ENCODE measurements around the gene AMER2. TPM values are rescaled to one million over a fixed set of nuclear protein-coding genes. Genes with fewer than 3 reads are reported as not detected.

Gene AMER2
- total and polyA plus RNA-seq, 2 donors, result under 0.01 to 0.05 TPM

GRCh38 chr13:25204863-25205262 lies 32.8 kb upstream of the AMER2 start:
- Histone ChIP-seq H3K4me3 (ENCODE audit: low read length in 2 of 2) (no peak overlapping the region), H3K27me3 (ENCODE audit: control insufficient read depth in 2 of 2, insufficient read depth in 1 of 2, low read length in 1 of 2) (peaks cover 0 to 3% of the 10 kb centered on the region in 2 donors), H3K9me3 (ENCODE audit: control insufficient read depth in 2 of 2, insufficient read depth in 1 of 2, low read length in 1 of 2) (no peaks in the 10 kb centered on the region), H3K4me1 (ENCODE audit: control insufficient read depth in 2 of 2, insufficient read depth in 2 of 2, low read length in 2 of 2) (no peaks in the 10 kb centered on the region), H3K36me3 (ENCODE audit: control insufficient read depth in 2 of 2, insufficient read depth in 2 of 2, low read length in 1 of 2) (no peaks in the 10 kb centered on the region), H3K27ac (ENCODE audit: low read depth in 1 of 2, low read length in 1 of 2) (no peak overlapping the region)
- 94% methylated on average over 4 of the region's 4 CpGs for WGBS
- DNase-seq (ENCODE audit: low read depth in 6 of 9, low spot score in 9 of 9), result peak in 4 of 9 donors; percentile 15 to 54 (median 34)

GRCh38 chr13:25203127-25203740 lies 31.1 kb upstream of the AMER2 start:
- no peak for DNase-seq (ENCODE audit: low read depth in 6 of 9, low spot score in 9 of 9)
- Histone ChIP-seq H3K4me1 (ENCODE audit: control insufficient read depth in 2 of 2, insufficient read depth in 2 of 2, low read length in 2 of 2) (no peaks in the 10 kb centered on the region), H3K4me3 (ENCODE audit: low read length in 2 of 2) (no peak overlapping the region), H3K27me3 (ENCODE audit: control insufficient read depth in 2 of 2, insufficient read depth in 1 of 2, low read length in 1 of 2) (peaks cover 0 to 3% of the 10 kb centered on the region in 2 donors), H3K27ac (ENCODE audit: low read depth in 1 of 2, low read length in 1 of 2) (no peak overlapping the region), H3K36me3 (ENCODE audit: control insufficient read depth in 2 of 2, insufficient read depth in 2 of 2, low read length in 1 of 2) (no peaks in the 10 kb centered on the region), H3K9me3 (ENCODE audit: control insufficient read depth in 2 of 2, insufficient read depth in 1 of 2, low read length in 1 of 2) (no peaks in the 10 kb centered on the region)
- WGBS, result 53% methylated on average over 17 of the region's 17 CpGs

GRCh38 chr13:25200783-25201182 lies 28.7 kb upstream of the AMER2 start:
- Histone ChIP-seq H3K4me3 (ENCODE audit: low read length in 2 of 2) (no peak overlapping the region), H3K36me3 (ENCODE audit: control insufficient read depth in 2 of 2, insufficient read depth in 2 of 2, low read length in 1 of 2) (no peaks in the 10 kb centered on the region), H3K9me3 (ENCODE audit: control insufficient read depth in 2 of 2, insufficient read depth in 1 of 2, low read length in 1 of 2) (no peaks in the 10 kb centered on the region), H3K27me3 (ENCODE audit: control insufficient read depth in 2 of 2, insufficient read depth in 1 of 2, low read length in 1 of 2) (peaks cover 0 to 3% of the 10 kb centered on the region in 2 donors), H3K27ac (ENCODE audit: low read depth in 1 of 2, low read length in 1 of 2) (no peak overlapping the region), H3K4me1 (ENCODE audit: control insufficient read depth in 2 of 2, insufficient read depth in 2 of 2, low read length in 2 of 2) (no peaks in the 10 kb centered on the region)
- 88% methylated on average over 4 of the region's 4 CpGs for WGBS
- no peak for DNase-seq (ENCODE audit: low read depth in 6 of 9, low spot score in 9 of 9)

- DNase-seq (ENCODE audit: low read depth in 6 of 9, low spot score in 9 of 9), result no peak
- Histone ChIP-seq H3K27ac (ENCODE audit: low read depth in 1 of 2, low read length in 1 of 2) (no peak overlapping the region), H3K9me3 (ENCODE audit: control insufficient read depth in 2 of 2, insufficient read depth in 1 of 2, low read length in 1 of 2) (no peaks in the 10 kb centered on the region), H3K27me3 (ENCODE audit: control insufficient read depth in 2 of 2, insufficient read depth in 1 of 2, low read length in 1 of 2) (peaks cover 0 to 3% of the 10 kb centered on the region in 2 donors), H3K4me1 (ENCODE audit: control insufficient read depth in 2 of 2, insufficient read depth in 2 of 2, low read length in 2 of 2) (no peaks in the 10 kb centered on the region), H3K4me3 (ENCODE audit: low read length in 2 of 2) (no peak overlapping the region), H3K36me3 (ENCODE audit: control insufficient read depth in 2 of 2, insufficient read depth in 2 of 2, low read length in 1 of 2) (no peaks in the 10 kb centered on the region)
- WGBS, result 94% methylated on average over 5 of the region's 5 CpGs
These were observed 26.6 kb upstream of the AMER2 start for GRCh38 chr13:25198647-25199046.

- DNase-seq (ENCODE audit: low read depth in 6 of 9, low spot score in 9 of 9), result no peak
- Histone ChIP-seq H3K4me1 (ENCODE audit: control insufficient read depth in 2 of 2, insufficient read depth in 2 of 2, low read length in 2 of 2) (no peaks in the 10 kb centered on the region), H3K27me3 (ENCODE audit: control insufficient read depth in 2 of 2, insufficient read depth in 1 of 2, low read length in 1 of 2) (peaks cover 0 to 3% of the 10 kb centered on the region in 2 donors), H3K9me3 (ENCODE audit: control insufficient read depth in 2 of 2, insufficient read depth in 1 of 2, low read length in 1 of 2) (no peaks in the 10 kb centered on the region), H3K27ac (ENCODE audit: low read depth in 1 of 2, low read length in 1 of 2) (no peak overlapping the region), H3K4me3 (ENCODE audit: low read length in 2 of 2) (no peak overlapping the region), H3K36me3 (ENCODE audit: control insufficient read depth in 2 of 2, insufficient read depth in 2 of 2, low read length in 1 of 2) (no peaks in the 10 kb centered on the region)
- 92% methylated on average over 11 of the region's 11 CpGs for WGBS
These were observed 24.9 kb upstream of the AMER2 start for GRCh38 chr13:25196971-25197370.

GRCh38 chr13:25192936-25193335 lies 20.8 kb upstream of the AMER2 start:
- H3K9me3 ChIP-seq (ENCODE audit: control insufficient read depth in 2 of 2, insufficient read depth in 1 of 2, low read length in 1 of 2), result no peaks in the 10 kb centered on the region
- no peak overlapping the region for H3K27ac ChIP-seq (ENCODE audit: low read depth in 1 of 2, low read length in 1 of 2)
- H3K36me3 ChIP-seq (ENCODE audit: control insufficient read depth in 2 of 2, insufficient read depth in 2 of 2, low read length in 1 of 2), result no peaks in the 10 kb centered on the region
- H3K4me1 ChIP-seq (ENCODE audit: control insufficient read depth in 2 of 2, insufficient read depth in 2 of 2, low read length in 2 of 2), result no peaks in the 10 kb centered on the region
- peaks cover 0 to 10% of the 10 kb centered on the region in 2 donors for H3K27me3 ChIP-seq (ENCODE audit: control insufficient read depth in 2 of 2, insufficient read depth in 1 of 2, low read length in 1 of 2)
- no peak overlapping the region for H3K4me3 ChIP-seq (ENCODE audit: low read length in 2 of 2)
- DNase-seq (ENCODE audit: low read depth in 6 of 9, low spot score in 9 of 9), result no peak
- 91% methylated on average over 8 of the region's 8 CpGs for WGBS

- H3K27ac ChIP-seq (ENCODE audit: low read depth in 1 of 2, low read length in 1 of 2), result no peak overlapping the region
These were observed 20.4 kb upstream of the AMER2 start for GRCh38 chr13:25192489-25192888.

GRCh38 chr13:25192052-25192451 lies 20.0 kb upstream of the AMER2 start:
- Histone ChIP-seq H3K27me3 (ENCODE audit: control insufficient read depth in 2 of 2, insufficient read depth in 1 of 2, low read length in 1 of 2) (peaks cover 0 to 10% of the 10 kb centered on the region in 2 donors), H3K4me1 (ENCODE audit: control insufficient read depth in 2 of 2, insufficient read depth in 2 of 2, low read length in 2 of 2) (no peaks in the 10 kb centered on the region), H3K9me3 (ENCODE audit: control insufficient read depth in 2 of 2, insufficient read depth in 1 of 2, low read length in 1 of 2) (no peaks in the 10 kb centered on the region), H3K27ac (ENCODE audit: low read depth in 1 of 2, low read length in 1 of 2) (no peak overlapping the region), H3K4me3 (ENCODE audit: low read length in 2 of 2) (no peak overlapping the region), H3K36me3 (ENCODE audit: control insufficient read depth in 2 of 2, insufficient read depth in 2 of 2, low read length in 1 of 2) (no peaks in the 10 kb centered on the region)
- no peak for DNase-seq (ENCODE audit: low read depth in 6 of 9, low spot score in 9 of 9)
- WGBS, result 95% methylated on average over 2 of the region's 2 CpGs

More at GRCh38 chr13:25192489-25192888, 20.4 kb upstream of the AMER2 start:
- WGBS, result 95% methylated on average over 8 of the region's 8 CpGs
- Histone ChIP-seq H3K27me3 (ENCODE audit: control insufficient read depth in 2 of 2, insufficient read depth in 1 of 2, low read length in 1 of 2) (peaks cover 0 to 10% of the 10 kb centered on the region in 2 donors), H3K9me3 (ENCODE audit: control insufficient read depth in 2 of 2, insufficient read depth in 1 of 2, low read length in 1 of 2) (no peaks in the 10 kb centered on the region), H3K36me3 (ENCODE audit: control insufficient read depth in 2 of 2, insufficient read depth in 2 of 2, low read length in 1 of 2) (no peaks in the 10 kb centered on the region), H3K4me1 (ENCODE audit: control insufficient read depth in 2 of 2, insufficient read depth in 2 of 2, low read length in 2 of 2) (no peaks in the 10 kb centered on the region), H3K4me3 (ENCODE audit: low read length in 2 of 2) (no peak overlapping the region)
- no peak for DNase-seq (ENCODE audit: low read depth in 6 of 9, low spot score in 9 of 9)

GRCh38 chr13:25190771-25191170 lies 18.7 kb upstream of the AMER2 start:
- WGBS, result 54% methylated on average over 4 of the region's 4 CpGs
- H3K27me3 ChIP-seq (ENCODE audit: control insufficient read depth in 2 of 2, insufficient read depth in 1 of 2, low read length in 1 of 2), result peaks cover 0 to 10% of the 10 kb centered on the region in 2 donors

More at GRCh38 chr13:25190771-25191170, 18.7 kb upstream of the AMER2 start:
- Histone ChIP-seq H3K4me3 (ENCODE audit: low read length in 2 of 2) (no peak overlapping the region), H3K36me3 (ENCODE audit: control insufficient read depth in 2 of 2, insufficient read depth in 2 of 2, low read length in 1 of 2) (no peaks in the 10 kb centered on the region), H3K27ac (ENCODE audit: low read depth in 1 of 2, low read length in 1 of 2) (no peak overlapping the region), H3K9me3 (ENCODE audit: control insufficient read depth in 2 of 2, insufficient read depth in 1 of 2, low read length in 1 of 2) (no peaks in the 10 kb centered on the region), H3K4me1 (ENCODE audit: control insufficient read depth in 2 of 2, insufficient read depth in 2 of 2, low read length in 2 of 2) (no peaks in the 10 kb centered on the region)
- DNase-seq (ENCODE audit: low read depth in 6 of 9, low spot score in 9 of 9), result no peak
